ENCODE results near the gene NFATC2IP. TPM values are rescaled to one million over a fixed set of nuclear protein-coding genes. Genes with fewer than 3 reads are reported as not detected.

NFATC2IP gene
- polyA plus RNA-seq, 1 donor from 2014 or later: 39.1 TPM

DNA sequence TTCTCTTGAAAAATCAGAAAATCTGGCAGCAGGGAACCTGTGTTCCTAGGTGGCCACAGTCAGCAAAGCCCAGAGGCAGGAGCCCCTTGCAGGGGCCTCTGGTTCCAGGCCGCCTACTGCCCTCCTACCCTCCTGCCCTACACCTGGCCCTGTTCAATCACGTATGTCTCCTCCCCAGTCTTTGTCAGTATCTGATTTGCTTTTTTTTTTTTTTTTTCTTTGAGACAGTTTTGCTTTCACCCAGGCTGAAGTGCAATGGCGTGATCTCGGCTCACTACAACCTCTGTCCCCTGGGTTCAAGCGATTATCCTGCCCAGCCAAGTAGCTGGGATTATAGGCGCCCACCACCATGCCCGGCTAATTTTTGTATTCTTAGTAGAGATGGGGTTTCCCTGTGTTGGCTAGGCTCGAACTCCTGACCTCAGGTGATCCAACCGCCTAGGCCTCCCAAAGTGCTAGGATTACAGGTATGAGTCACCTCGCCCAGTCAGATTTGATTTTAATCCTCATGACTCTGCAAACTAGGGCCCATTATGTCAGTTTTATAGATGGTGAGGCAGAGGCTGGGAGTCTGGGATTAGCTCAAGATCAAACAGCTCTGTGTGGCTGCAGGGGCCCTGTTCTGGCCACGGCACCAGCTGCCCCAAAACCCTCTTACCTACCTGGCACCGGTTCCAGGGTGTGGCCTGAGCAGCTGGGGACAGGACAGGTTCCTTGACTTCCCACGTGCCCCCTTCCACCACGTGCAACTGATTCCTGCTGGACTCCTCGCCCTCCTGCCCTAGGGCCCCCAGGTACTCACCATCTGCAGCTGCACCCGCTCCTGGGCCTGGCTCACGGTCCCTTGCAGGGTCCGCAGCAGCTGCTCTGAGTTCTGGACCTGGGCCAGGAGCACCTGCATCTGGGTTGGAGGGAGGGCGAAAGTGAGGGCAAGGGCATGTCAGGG, 40.4 kb upstream of the NFATC2IP start:
- Histone ChIP-seq H3K27ac (ENCODE audit: low read length) (no peak overlapping the region), H3K4me2 (ENCODE audit: low read length) (no peak overlapping the region), H3K9me3 (ENCODE audit: low read length) (no peaks in the 10 kb centered on the region), H3K79me2 (replicated peaks; ENCODE audit: insufficient read depth, low read length) (no peaks in the 10 kb centered on the region), H3K27me3 (ENCODE audit: insufficient read depth, low read depth, low read length) (no peaks in the 10 kb centered on the region), H3F3A (ENCODE audit: insufficient read depth, low read length, poor library complexity, severe bottlenecking) (no peaks in the 10 kb centered on the region), H2AFZ (ENCODE audit: low read depth, low read length) (no peak overlapping the region), H3K4me3 (ENCODE audit: low read length) (no peak overlapping the region), H3K9me2 (ENCODE audit: insufficient read depth, low read length) (no peaks in the 10 kb centered on the region), H4K20me1 (ENCODE audit: insufficient read depth) (no peaks in the 10 kb centered on the region), H3K36me3 (ENCODE audit: insufficient read depth, low read length) (no peaks in the 10 kb centered on the region), H3K9ac (ENCODE audit: low read length) (no peak overlapping the region)
- TF ChIP-seq, protein P1, sequence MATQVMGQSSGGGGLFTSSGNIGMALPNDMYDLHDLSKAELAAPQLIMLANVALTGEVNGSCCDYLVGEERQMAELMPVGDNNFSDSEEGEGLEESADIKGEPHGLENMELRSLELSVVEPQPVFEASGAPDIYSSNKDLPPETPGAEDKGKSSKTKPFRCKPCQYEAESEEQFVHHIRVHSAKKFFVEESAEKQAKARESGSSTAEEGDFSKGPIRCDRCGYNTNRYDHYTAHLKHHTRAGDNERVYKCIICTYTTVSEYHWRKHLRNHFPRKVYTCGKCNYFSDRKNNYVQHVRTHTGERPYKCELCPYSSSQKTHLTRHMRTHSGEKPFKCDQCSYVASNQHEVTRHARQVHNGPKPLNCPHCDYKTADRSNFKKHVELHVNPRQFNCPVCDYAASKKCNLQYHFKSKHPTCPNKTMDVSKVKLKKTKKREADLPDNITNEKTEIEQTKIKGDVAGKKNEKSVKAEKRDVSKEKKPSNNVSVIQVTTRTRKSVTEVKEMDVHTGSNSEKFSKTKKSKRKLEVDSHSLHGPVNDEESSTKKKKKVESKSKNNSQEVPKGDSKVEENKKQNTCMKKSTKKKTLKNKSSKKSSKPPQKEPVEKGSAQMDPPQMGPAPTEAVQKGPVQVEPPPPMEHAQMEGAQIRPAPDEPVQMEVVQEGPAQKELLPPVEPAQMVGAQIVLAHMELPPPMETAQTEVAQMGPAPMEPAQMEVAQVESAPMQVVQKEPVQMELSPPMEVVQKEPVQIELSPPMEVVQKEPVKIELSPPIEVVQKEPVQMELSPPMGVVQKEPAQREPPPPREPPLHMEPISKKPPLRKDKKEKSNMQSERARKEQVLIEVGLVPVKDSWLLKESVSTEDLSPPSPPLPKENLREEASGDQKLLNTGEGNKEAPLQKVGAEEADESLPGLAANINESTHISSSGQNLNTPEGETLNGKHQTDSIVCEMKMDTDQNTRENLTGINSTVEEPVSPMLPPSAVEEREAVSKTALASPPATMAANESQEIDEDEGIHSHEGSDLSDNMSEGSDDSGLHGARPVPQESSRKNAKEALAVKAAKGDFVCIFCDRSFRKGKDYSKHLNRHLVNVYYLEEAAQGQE (IDR thresholded peaks at IDR 0.05; ENCODE audit: borderline replicate concordance): no peak
- no peak for TF ChIP-seq RAD21 (conservative IDR thresholded peaks at IDR 0.05)
- no peak for TF ChIP-seq TAF1 (IDR thresholded peaks at IDR 0.05; ENCODE audit: low read depth)
- TF ChIP-seq POLR2AphosphoS5 (IDR thresholded peaks at IDR 0.05): no peak
- no peak for TF ChIP-seq SMC3 (conservative IDR thresholded peaks at IDR 0.05; ENCODE audit: poor library complexity)
- no peak for TF ChIP-seq EP300 (conservative IDR thresholded peaks at IDR 0.05; ENCODE audit: poor library complexity, severe bottlenecking)
- TF ChIP-seq CTCF (IDR thresholded peaks at IDR 0.05; ENCODE audit: poor library complexity, severe bottlenecking): no peak
- no peak for TF ChIP-seq EZH2 (IDR thresholded peaks at IDR 0.05; ENCODE audit: borderline replicate concordance, insufficient read depth, low read length, poor library complexity, severe bottlenecking)
- TF ChIP-seq MXI1 (conservative IDR thresholded peaks at IDR 0.05; ENCODE audit: poor library complexity, severe bottlenecking): no peak

- H3K79me2 ChIP-seq (replicated peaks; ENCODE audit: insufficient read depth, low read length): no peaks in the 10 kb centered on the region
- H3K9me2 ChIP-seq (ENCODE audit: insufficient read depth, low read length): no peaks in the 10 kb centered on the region
- H3K36me3 ChIP-seq (ENCODE audit: insufficient read depth, low read length): no peaks in the 10 kb centered on the region
- no peaks in the 10 kb centered on the region for H3F3A ChIP-seq (ENCODE audit: insufficient read depth, low read length, poor library complexity, severe bottlenecking)
- TF ChIP-seq TAF1 (IDR thresholded peaks at IDR 0.05; ENCODE audit: low read depth) (no peak), MXI1 (conservative IDR thresholded peaks at IDR 0.05; ENCODE audit: poor library complexity, severe bottlenecking) (no peak), RAD21 (conservative IDR thresholded peaks at IDR 0.05) (no peak), EZH2 (IDR thresholded peaks at IDR 0.05; ENCODE audit: borderline replicate concordance, insufficient read depth, low read length, poor library complexity, severe bottlenecking) (no peak), EP300 (conservative IDR thresholded peaks at IDR 0.05; ENCODE audit: poor library complexity, severe bottlenecking) (no peak), CTCF (IDR thresholded peaks at IDR 0.05; ENCODE audit: poor library complexity, severe bottlenecking) (no peak)
- TF ChIP-seq, protein P1 (IDR thresholded peaks at IDR 0.05; ENCODE audit: borderline replicate concordance): no peak
- no peak overlapping the region for H2AFZ ChIP-seq (ENCODE audit: low read depth, low read length)
- no peaks in the 10 kb centered on the region for H3K9me3 ChIP-seq (ENCODE audit: low read length)
- H3K27ac ChIP-seq (ENCODE audit: low read length): no peak overlapping the region
- no peak overlapping the region for H3K4me3 ChIP-seq (ENCODE audit: low read length)
- no peaks in the 10 kb centered on the region for H4K20me1 ChIP-seq (ENCODE audit: insufficient read depth)
- H3K4me2 ChIP-seq (ENCODE audit: low read length): no peak overlapping the region
- H3K27me3 ChIP-seq (ENCODE audit: insufficient read depth, low read depth, low read length): no peaks in the 10 kb centered on the region
- no peak overlapping the region for H3K9ac ChIP-seq (ENCODE audit: low read length)
Observed at GRCh38 chr16:28912558-28912957, 38.2 kb upstream of the NFATC2IP start.

Measured in neural cell (in vitro differentiated cells).